HG03159 (cell line): ENCODE measurements around the gene INTS11.

Experiments
- ATAC-seq: cut with Tn5 transposase; IDR thresholded peaks from one replicate; pipeline ENCODE4 v1.9.1; 2021; ENCODE audit warnings: mild to moderate bottlenecking, moderate library complexity; ENCODE audit not compliant: unreplicated experiment

INTS11 gene

GRCh38 chr1:1287288-1288110, 37.0 kb downstream of the INTS11 start:
- no peak for ATAC-seq

- no peak for ATAC-seq
Measured at GRCh38 chr1:1286313-1287261, 37.9 kb downstream of the INTS11 start.

- ATAC-seq: no peak
Measured at GRCh38 chr1:1285611-1286311, 38.7 kb downstream of the INTS11 start.

GRCh38 chr1:1285102-1285571, 39.3 kb downstream of the INTS11 start:
- no peak for ATAC-seq

GRCh38 chr1:1284221-1285101, 40.0 kb downstream of the INTS11 start:
- no peak for ATAC-seq

- no peak for ATAC-seq
Measured at GRCh38 chr1:1283821-1284220, 40.6 kb downstream of the INTS11 start.

GRCh38 chr1:1282998-1283397, 41.5 kb downstream of the INTS11 start:
- no peak for ATAC-seq

GRCh38 chr1:1281533-1282321, 42.7 kb downstream of the INTS11 start:
- no peak for ATAC-seq

GRCh38 chr1:1280782-1281481, 43.5 kb downstream of the INTS11 start:
- no peak for ATAC-seq

- no peak for ATAC-seq
Measured at GRCh38 chr1:1279028-1279427, 45.4 kb downstream of the INTS11 start.

- ATAC-seq: no peak
Measured at GRCh38 chr1:1278620-1279019, 45.8 kb downstream of the INTS11 start.

- ATAC-seq: no peak
Measured at GRCh38 chr1:1275836-1276235, 48.6 kb downstream of the INTS11 start.

- ATAC-seq: no peak
Measured at GRCh38 chr1:1274931-1275431, 49.5 kb downstream of the INTS11 start.

GRCh38 chr1:1274299-1274930, 50.0 kb downstream of the INTS11 start:
- no peak for ATAC-seq

GRCh38 chr1:1273512-1274298, 50.8 kb downstream of the INTS11 start, which contains the start of gene UBE2J2:
TSS of gene UBE2J2 (minus strand) at chr1:1273854. CDS start at chr1:1267992, 5,862 bp downstream.
- peak; percentile 79 for ATAC-seq

GRCh38 chr1:1273209-1273511, 51.3 kb downstream of the INTS11 start:
- ATAC-seq: peak; percentile 8
